H1 (cell line): ENCODE data around the gene TBR1. TPM values are rescaled to one million over a fixed set of nuclear protein-coding genes. Genes with fewer than 3 reads are reported as not detected.

Experiments used
- ATF2 ChIP-seq: IDR thresholded peaks from 2 replicates; pipeline ENCODE4 v1.6.1; 2012; ENCODE audit warnings: low read length, inconsistent platforms
- E2F6 ChIP-seq: IDR thresholded peaks from 2 replicates; pipeline ENCODE4 v1.6.1; 2012; ENCODE audit warnings: inconsistent platforms
- PHF8 ChIP-seq: fragments of 200-600 bp; sonication (generic); conservative IDR thresholded peaks from 2 replicates; pipeline ENCODE4 v1.7.1; 2012; ENCODE audit warnings: low read depth, mild to moderate bottlenecking, inconsistent platforms, low read length, moderate library complexity
- RNF2 ChIP-seq: fragments of 200-900, 300-1000 bp; sonication (generic); IDR thresholded peaks from 2 replicates; pipeline ENCODE4 v1.7.1; 2016; ENCODE audit warnings: borderline replicate concordance, low read depth, mild to moderate bottlenecking, antibody characterized with exemption, low read length; ENCODE audit not compliant: poor library complexity, severe bottlenecking; ENCODE audit errors: missing control alignments
- SP4 ChIP-seq: IDR thresholded peaks from 2 replicates; pipeline ENCODE4 v1.6.1; 2012; ENCODE audit warnings: low read length, inconsistent platforms
- polyA plus RNA-seq, 7 experiments: library from polyadenylated mRNA; depleted of rRNA in 3 of 7; stranded (reverse) in 5 of 7; unstranded in 2 of 7; fragments of >200 nt in 5 of 7; fragments of 200-250 nt in 2 of 7; gene quantifications; 1 replicate in 5 of 7; 2 replicates in 1 of 7; 4 replicates in 1 of 7; pipeline versions ENCODE4 v1.2.1 to v1.2.3, GENCODE V29; 2011 to 2013; ENCODE audit warnings: missing spikeins in 2 of 7, mixed read lengths in 2 of 7
- total RNA-seq: library from RNA; stranded (reverse); fragmentation: NEBNext Ultra II Directional; extraction: Animal tissue kit (Norgen Biotek cat#: 25700); gene quantifications from 2 replicates; pipeline ENCODE4 v1.2.1, GENCODE V29; 2021

The TBR1 gene
- total and polyA plus RNA-seq, 2 of the 8 experiments (the other 6 are each of a cell fraction or from before 2014, with no cell fraction given): not detected

- peak; percentile 82 for TF ChIP-seq E2F6
- TF ChIP-seq PHF8: no peak
- peak; percentile 80 for TF ChIP-seq RNF2
- TF ChIP-seq SP4: no peak
- no peak for TF ChIP-seq ATF2
These were observed 11.0 kb downstream of the TBR1 start (continued) for GRCh38 chr2:161426922-161427663.
